8988T (cell line): Measurements from ENCODE around the gene SUB1.
"Not testable (repeated sequence)": the region's sequence is repeated elsewhere in the genome, so short reads cannot be mapped to it uniquely, and the experiment has no call there.

Source experiments
- DNase-seq: peaks from one replicate; pipeline ENCODE4 v3.0.0; 2011

Gene SUB1

DNA sequence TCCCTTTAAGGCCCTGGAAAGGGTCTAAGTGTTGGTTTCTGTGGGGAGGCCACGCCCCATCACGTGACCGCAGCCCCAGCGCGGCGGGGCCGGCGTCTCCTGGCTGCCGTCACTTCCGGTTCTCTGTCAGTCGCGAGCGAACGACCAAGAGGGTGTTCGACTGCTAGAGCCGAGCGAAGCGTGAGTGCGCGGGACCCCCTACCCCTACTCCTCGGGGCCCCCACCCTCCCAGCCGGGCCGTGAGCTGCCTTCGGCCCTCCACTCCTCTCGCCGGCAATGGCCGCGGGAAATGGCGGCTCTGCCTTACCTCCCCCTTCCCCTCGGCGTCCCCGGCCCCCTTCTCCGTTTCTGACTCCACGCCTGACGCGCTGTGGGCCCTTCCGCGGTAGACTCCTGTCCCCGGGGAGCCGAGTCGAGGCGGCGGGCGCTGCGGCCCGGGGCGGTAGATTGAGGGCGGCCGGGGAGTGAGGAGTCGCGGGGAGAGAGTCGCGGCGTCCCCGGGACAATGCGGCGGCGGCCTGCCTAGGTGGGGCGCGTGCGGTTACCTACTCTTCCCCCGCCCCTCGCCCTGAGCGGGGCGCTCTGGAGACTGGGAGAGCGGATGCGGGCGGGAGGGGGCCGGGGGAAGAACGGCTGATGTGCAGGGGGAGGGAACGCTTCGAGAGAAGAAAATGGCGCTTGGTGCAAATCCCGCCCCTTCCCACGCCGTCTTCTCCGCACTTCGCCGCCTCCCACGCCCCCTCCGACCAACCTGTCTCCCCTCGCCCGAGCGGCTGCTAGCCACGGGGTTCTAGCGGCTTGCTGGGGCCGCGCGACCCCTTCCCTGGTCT, at the start of gene SUB1:
SUB1 (plus strand) TSS at position 112 of the 830 bp plus-strand sequence. CDS start 2,956 bp downstream, outside the sequence.
- DNase-seq = peak; percentile 90

DNA sequence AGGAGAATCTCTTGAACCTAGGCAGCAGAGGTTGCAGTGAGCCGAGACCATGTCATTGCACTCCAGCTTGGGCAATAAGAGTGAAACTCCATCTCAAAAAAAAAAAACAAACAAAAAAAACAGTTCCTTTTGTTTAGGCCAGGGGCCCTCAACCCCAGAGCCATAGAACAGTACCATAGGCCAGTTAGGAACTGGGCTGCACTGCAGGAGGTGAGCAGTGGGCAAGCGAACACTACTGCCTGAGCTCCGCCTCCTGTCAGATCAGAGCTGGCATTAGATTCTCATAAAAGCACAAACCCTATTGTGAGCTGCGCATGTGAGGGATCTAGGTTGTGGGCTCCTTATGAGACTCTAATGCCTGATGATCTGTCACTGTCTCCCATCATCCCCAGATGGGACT, 49.1 kb upstream of the SUB1 start:
- DNase-seq = no peak

DNA sequence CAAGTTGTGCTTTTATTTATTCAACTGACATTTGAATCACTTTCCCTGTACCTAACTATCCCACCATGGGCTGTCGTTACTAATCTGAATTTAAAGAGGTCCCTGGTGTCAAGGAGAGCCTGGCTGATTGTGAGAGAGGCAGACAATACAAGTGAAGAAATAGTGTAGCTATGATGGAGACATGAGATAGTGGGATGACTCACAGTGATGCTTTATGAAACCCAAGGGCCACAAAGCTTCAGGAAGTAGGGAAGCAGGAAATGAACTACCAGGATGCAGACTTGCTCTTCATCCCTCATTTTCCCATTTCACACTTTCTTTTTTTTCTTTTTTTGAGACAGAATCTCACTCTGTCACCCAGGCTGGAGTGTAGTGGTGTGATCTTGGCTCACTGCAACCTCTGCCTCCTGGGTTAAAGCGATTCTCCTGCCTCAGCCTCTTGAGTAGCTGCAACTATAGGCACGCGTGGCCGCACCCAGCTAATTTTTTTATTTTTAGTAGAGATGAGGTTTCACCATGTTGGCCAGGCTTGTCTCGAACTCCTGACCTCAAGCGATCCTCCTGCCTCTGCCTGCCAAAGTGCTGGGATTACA, 47.8 kb upstream of the SUB1 start:
- DNase-seq = not testable (repeated sequence)

DNA sequence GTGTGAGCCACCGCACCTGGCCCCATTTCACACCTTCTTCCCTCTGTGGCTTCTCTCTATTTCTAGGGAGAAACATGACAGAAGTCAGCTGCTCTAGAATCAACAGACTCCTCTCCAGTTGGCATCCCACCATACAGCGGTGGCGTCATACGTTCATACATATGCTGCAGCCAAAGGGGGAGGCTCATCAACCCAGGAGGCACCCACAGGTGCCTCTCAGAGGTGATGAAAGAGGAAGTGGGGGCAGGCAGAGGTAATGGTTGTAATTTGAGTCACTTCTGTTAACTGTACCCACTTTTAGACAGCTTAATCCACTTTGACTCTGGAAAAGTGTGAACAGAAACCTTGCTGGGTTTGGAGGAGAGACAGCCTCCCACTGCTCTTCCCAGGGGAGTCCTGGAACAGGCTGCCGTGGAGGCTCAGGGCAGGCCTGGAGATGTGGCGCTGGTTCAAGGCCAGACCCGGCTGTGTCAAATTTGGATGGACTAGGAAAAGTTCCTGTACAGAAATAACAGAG, 47.3 kb upstream of the SUB1 start:
- no peak for DNase-seq

DNA sequence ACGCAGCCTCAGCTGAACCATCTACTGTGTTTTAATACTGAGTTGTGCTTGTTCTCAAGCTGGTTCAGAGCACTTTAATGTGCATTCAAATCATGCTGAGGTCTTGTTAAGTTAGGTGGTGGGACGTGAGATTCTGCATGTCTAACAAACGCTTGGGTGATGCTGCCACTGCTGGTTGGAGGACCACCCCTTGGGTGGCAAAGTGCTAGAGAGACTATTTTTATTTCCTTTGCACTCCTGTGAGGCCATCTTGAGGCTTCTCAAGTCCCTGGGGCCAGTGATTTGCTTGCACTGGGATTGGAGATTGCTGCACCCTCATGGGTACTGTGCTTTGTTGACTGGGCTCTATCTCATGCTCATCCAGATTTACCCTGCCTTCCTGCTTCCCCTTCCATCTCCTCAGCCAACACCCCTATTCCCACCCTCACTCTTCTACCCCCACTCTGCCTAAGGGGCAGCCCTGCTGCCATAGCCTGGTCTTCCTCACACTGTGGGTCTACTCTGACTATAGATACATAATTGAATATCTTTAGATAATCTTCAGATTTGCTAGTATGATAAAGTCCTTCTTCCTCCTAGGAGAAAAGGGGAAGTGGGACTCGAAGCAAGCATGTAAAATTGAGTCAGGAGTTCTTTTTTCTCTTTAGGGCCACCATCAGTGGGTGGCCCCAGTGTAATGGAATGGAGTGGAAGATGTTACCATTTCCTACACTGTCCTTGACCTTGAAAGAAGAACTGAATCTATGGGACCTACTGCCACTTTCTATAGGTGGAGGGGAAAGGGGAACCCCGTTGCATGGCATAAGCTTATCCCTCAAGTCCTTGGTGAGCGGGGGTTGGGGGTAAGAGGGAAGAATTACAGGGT, 45.1 kb upstream of the SUB1 start:
- DNase-seq = no peak

DNA sequence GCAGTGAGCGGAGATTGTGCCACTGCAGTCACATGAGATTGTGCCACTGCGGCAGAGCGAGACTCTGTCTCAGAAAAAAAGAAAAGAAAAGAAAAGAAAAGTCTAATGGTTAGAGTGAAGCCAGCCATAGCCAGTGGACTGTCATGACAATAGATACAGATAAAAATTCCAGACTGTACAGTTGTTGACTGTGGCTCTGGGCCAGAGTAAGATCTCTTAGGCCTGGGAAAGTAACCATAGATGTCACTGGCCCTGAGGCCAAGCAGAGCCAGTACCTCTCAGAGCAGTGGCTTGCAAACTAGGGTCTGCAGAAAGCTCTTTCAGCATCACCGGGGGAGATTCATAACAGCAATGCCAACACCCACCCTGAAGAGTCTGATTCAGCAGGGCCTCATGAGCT, 44.1 kb upstream of the SUB1 start:
- no peak for DNase-seq

DNA sequence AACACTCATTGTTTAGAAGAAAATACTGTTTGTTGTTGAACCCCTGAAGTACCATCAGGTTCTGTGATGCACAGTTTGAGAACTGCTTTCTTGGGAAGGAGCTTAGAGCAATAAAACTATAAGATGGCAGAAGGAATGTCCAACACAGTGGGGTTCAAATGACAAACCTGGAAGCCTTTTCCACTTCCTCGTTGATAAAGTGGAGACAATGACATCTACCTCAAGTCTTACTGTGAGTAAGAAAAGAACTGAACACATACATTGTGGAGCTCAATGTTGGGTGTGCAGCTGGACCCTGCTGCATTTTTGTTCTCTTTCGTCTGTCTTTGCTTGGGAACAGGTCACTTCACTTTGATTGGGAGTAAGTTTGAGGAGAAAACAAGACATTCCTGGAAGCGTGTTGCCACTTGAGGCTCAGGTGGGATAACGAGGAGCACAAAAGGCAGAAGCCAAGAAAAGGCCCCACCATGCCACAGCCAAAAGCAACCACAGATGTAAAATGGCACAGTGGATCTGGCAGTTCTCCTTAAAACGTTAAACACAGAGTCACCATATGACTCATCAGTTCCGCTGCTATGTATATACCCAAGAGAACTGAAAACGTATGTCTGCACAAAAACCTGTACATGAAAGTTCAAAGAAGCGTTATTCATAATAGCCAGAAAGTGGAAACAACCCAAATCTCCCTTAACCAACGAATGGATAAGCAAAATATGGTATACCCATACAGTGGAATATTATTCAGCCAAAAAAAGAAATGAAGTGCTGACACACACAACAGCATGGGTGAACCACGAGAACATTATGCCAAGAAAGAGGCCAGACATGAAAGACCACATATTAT, 42.9 kb upstream of the SUB1 start:
- no peak for DNase-seq

DNA sequence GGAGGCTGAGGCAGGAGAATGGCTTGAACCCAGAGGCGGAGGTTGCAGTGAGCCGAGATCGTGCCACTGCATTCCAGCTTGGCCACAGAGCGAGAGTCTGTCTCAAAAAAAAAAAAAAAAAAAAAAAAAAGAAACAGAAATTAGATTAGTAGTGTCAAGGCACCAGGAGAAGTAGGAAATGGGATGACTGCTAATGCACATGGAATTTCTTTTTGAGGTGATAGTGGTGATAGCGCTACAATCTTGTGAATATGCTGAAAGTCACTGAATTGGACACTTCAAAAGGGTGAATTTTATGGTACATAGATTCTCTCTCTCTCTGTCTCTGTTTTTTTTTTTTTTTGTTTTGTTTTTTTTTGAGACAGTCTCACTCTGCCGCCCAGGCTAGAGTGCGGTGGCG, 42.1 kb upstream of the SUB1 start:
- DNase-seq = no peak

DNA sequence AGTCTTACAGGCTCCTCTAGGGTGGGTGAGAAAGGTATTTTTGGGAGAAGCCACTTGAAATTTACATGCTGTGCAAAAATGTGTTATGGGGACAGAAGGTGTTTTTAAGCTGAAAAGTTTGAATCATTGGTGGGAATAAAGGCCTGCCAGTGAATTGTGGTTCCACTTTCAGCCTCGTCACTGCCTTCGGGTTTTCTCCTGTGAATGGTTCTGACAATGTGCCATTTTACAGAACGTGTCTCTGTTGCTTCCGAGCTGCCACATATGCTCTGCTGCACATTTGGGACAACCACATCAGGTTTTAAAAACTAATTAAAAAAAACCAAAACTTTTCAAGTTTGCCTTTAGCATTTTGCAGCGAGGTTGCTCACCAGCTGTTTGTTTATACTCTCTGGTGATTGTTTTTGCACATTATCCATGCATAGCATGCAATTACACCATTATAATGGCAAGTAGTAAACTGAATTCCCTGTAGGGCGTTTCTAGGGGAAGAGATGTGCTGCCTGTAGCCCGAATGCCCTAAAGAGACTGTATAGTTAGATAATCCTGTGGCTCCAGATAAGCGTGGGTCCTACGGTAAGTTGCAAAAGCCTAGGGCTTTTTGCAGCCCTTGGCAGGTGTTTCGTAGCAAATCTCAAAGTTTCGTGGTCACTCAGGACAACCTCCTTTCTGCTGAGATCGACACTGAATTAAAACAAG, 40.1 kb upstream of the SUB1 start:
- DNase-seq = no peak

DNA sequence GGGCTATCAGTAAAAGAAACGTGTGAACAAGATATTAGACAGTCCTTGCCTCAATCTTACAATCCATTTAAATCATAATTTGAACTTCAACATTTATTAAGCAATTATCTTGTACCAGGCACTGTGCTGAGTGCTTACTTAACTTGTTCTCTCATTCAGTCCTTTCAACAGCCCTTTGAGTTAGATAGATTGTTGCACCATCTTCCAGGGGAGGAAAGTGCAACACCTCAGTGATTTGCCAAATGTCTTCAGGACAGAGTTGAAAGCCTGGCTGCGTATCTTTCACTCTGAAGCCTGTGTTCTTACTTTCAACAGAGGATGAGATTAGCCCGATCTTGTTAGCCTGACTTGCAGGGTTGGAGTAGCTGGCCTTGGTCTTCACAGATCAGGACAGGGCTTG, 34.2 kb upstream of the SUB1 start:
- no peak for DNase-seq

DNA sequence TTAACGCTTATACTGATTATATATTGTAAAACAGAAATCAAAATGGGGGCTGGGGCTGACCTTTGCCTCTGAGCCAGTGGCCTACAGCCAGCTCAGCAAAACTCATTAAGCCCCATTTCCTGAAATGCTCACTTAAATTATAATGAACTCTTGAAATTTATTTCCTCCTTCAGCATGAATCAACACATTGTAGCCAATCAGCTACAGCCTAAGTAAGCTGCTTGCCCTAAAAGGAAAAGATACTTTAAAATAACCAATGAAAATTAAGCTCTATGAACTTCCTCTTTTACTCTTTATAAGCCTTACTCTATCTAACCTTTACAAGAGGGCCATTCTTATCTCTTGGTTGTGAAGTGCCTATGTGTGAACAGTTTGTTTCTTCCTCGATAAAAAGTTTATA, 33.5 kb upstream of the SUB1 start:
- no peak for DNase-seq

DNA sequence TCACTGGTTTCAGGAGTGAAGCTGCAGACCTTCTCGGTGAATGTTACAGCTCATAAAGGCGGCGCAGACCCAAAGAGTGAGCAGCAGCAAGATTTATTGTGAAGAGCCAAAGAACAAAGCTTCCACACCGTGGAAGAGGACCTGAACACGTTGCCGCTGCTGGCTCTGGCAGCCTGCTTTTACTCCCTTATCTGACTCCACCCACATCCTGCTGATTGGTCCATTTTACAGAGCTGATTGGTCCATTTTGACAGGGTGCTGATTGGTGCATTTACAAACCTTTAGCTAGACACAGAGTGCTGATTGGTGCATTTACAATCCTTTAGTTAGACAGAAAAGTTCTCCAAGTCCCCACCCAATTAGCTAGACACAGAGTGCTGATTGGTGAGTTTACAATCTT, 32.9 kb upstream of the SUB1 start:
- not testable (repeated sequence) for DNase-seq

DNA sequence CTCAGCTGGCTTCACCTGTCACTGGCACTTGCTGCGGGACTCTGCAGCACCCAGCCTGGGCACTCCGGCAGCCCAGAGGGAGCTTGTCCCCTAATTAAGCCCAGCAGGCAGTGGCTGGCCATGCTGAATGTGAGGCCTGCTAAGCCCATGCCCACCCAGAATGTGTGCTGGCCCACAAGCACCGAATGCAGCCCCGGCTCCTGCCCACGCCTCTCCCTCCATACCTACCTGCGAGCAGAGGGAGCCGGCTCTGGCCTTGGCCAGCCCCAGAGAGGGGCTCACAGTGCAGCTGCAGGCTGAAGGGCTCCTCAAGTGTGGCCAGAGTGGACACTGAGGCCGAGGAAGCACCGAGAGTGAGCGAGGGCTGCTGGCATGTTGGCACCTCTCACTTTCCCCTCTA, 32.4 kb upstream of the SUB1 start:
- DNase-seq = no peak

DNA sequence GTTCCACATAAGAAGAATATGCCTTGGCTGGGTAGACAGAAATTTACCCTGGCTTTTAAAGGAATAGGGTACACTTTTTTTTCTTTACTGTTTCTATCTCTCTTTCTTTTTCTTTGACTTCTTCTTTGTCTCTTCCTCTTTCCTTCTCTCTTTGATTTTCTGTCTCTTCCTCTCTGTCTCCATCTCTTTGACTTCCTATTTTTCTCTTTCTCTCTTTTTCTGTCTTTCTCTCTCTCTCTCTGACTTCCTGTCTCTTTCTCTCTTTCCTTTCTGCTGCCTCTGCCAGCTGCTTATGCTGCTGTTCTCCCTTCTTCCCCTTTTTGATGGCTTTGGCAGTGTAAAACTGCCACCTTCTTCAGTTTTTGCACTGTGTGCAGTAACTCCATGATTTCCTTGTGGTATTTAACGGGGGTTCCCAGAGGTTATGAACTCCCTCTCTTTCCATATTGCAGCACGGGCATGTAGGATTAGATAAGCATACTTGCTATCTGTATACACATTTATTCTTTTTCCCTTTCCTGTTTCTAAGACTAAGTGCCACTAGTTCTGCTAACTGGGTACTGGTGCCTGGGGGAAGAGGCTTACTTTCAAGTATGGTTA, 31.1 kb upstream of the SUB1 start:
- not testable (repeated sequence) for DNase-seq

DNA sequence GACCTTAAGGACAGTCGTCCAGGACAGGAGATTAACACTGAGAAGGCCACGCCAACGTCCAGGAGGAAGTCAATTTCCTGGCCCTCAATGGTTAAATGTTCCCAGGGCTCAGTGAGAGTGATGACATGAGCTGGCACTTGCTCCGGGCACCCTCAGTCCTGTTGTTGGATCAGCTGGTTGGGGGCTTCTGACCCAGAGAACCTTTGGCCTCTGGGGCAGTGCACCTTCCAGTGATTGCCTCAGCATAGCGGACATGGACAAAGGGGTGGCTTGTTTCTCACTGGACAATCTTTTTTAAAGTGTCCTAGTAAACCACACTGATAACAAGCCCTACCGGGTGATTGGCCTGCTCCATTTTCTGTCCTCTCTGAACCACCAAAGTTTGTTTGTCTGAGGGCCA, 28.8 kb upstream of the SUB1 start:
- not testable (repeated sequence) for DNase-seq

DNA sequence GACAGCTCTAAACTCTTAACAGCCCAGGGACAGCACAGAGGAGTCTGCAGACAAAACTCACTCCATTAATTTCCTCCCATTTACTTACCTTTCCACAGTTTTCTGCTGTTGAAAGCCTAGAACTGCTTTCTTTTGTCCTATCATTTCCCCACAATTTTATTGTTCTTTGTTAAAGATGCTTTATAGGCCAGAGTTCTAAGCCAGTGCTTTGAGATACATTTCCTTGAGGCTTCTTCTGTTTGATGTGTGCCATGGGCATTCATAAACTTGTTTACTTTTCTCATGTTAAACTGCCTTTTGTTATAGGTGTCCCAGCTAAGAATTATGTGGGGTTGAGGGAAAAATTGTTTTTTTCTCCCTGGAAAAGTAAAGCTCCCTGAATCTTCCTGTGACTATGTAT, 25.9 kb upstream of the SUB1 start:
- no peak for DNase-seq

DNA sequence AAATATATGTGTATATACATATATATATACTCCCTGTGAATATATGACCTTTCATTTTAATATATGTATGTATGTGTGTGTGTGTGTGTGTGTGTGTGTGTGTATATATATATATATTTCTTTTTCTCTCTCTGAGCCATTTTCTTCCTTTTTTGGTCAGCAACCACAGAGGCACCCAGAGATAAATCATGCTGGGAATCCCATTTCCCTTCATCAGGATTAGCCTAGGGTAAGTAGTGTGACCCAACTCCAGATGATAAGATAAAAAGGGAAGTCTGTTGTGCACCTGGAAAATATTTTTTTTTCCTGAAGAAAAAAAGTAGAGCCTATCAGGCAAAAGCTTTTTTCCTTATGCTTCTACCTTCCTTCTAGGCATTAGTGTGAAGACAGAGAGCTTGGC, 25.4 kb upstream of the SUB1 start:
- no peak for DNase-seq

DNA sequence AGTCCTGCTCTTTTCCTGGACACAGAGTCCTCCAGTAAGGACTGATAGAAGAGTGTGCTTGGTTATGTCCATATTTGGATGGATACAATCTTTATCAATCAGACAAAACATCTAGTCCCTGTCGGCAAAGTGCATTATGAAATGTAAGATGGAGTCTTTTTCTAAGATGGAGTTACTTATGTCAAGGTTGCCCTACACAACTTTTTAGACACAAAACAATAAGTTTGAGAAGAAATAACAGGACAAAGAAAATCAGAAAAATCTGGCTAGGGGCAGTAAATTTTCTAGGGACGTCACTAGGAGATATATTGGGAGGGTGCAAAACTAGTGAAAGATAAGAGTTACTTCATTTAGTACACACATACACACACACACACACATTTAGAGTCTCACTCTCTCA, 23.3 kb upstream of the SUB1 start:
- no peak for DNase-seq

DNA sequence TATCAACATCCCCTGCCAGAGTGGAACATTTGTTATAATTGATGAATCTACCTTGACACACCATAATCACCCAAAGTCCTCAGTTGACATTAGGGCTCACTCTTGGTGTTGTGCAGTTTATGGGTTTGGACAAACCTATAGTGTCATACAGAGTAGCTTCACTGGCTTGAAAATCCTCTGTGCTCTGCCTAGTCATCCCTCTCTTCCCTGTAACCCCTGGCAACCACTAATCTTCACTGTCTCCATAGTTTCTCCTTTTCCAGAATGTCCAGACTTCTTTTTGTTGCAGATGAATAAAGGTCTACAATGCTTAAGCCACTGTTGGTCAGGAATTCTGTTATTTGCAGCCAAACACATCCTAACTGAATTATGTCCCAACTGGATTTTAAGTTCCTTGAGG, 22.5 kb upstream of the SUB1 start:
- DNase-seq = no peak

DNA sequence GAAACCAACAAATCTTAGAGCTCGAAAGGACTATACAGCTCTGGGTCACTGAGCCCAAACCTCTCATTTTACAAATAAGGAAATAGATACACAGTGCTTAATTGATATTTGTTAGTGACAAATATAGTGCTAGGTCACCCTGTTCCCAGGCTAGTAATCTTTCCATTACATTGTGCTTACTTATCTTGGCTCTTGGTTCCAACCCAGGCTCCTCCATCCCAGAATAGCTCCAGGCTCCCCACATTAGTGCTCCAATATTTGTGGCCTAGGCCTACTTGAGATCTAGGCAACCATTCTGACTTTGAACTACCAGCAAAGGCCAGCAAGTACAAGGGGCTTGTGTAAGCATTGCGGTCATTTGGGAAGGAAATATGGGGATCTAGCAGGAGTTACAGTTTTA, 21.7 kb upstream of the SUB1 start:
- DNase-seq = no peak

DNA sequence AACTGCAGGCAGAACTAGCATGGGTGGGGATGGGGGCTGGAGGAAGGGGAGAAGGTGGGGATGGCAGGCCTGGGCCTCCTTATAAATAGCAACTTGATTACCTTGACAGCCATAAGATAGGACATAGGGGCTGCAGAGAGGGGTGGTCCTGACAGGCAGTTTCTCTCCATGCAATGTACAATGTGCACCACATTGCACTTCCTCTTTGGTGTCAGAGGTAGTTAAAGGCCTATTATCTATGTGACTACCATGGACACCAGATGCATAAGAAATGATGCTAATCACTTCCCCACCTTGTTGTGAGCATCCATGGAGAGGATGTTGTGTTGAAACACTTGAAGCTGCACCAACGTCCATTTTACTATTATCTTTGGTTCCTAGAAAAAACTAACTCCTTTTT, 20.2 kb upstream of the SUB1 start:
- DNase-seq = no peak
